Sciatic nerve (tissue), 2 donors: ENCODE data around the gene ATAD1. TPM values are rescaled to one million over a fixed set of nuclear protein-coding genes. Genes with fewer than 3 reads are reported as not detected.
"Not testable (repeated sequence)": the region's sequence is repeated elsewhere in the genome, so short reads cannot be mapped to it uniquely, and the experiment has no call there.

Experiments
- ATAC-seq: fragments of 200-7000 bp; cut with Tn5 transposase; one replicate; pipeline ENCODE4 v1.9.1; 2020; ENCODE audit warnings: mild to moderate bottlenecking, moderate library complexity
- DNase-seq: peaks from one replicate; pipeline ENCODE4 v3.0.0-alpha.2; 2020; ENCODE audit warnings: low spot score
- intact Hi-C: fragments of 100-400 bp; cut with DNase I; formaldehyde crosslinking; loops from one replicate; pipeline ENCODE4 v1.14.2; 2022
- total RNA-seq: library from RNA; stranded (reverse); fragmentation: NEBNext Ultra II Directional; extraction: Animal tissue kit (Norgen Biotek cat#: 25700); gene quantifications from one replicate; pipeline ENCODE4 v1.2.1, GENCODE V29; 2021
- donor health status: DM: no; HTN: no; CAD: no.
- donor health status: DM: no; HTN: no; CAD: no.

ATAD1 gene
- total RNA-seq, 1 donor from 2014 or later: 59.5 TPM

GRCh38 chr10:87765666-87766376 lies 52.2 kb downstream of the ATAD1 start:
- DNase-seq (no peak), ATAC-seq (no peak)
- intact Hi-C loops: no loop called here

- intact Hi-C loops: no loop called here
- DNase-seq: no peak
- no peak for ATAC-seq
These were observed 53.7 kb downstream of the ATAD1 start for GRCh38 chr10:87764072-87764934.

GRCh38 chr10:87763086-87763861 lies 54.8 kb downstream of the ATAD1 start:
- intact Hi-C loops: no loop called here
- DNase-seq: no peak
- no peak for ATAC-seq

GRCh38 chr10:87761892-87762291 lies 56.1 kb downstream of the ATAD1 start:
- intact Hi-C loops: no loop called here
- ATAC-seq: no peak

GRCh38 chr10:87761153-87761552 lies 56.9 kb downstream of the ATAD1 start:
- intact Hi-C loops: no loop called here
- ATAC-seq (no peak), DNase-seq (no peak)

More at GRCh38 chr10:87761892-87762291, 56.1 kb downstream of the ATAD1 start:
- no peak for DNase-seq

GRCh38 chr10:87760195-87760905 lies 57.7 kb downstream of the ATAD1 start:
- ATAC-seq (no peak), DNase-seq (no peak)
- intact Hi-C loops: no loop called here

- intact Hi-C loops: no loop called here
- ATAC-seq (no peak), DNase-seq (no peak)
These were observed 58.5 kb downstream of the ATAD1 start for GRCh38 chr10:87759551-87759950.

- DNase-seq (no peak), ATAC-seq (no peak)
- intact Hi-C loops: no loop called here
These were observed 60.3 kb downstream of the ATAD1 start for GRCh38 chr10:87757685-87758084.

GRCh38 chr10:87753995-87754866 lies 63.8 kb downstream of the ATAD1 start:
- ATAC-seq (no peak), DNase-seq (no peak)
- intact Hi-C loops: no loop called here

- intact Hi-C loops: no loop called here
- ATAC-seq: no peak
- no peak for DNase-seq
These were observed 65.5 kb downstream of the ATAD1 start for GRCh38 chr10:87752566-87752965.

- intact Hi-C loops: no loop called here
- DNase-seq (no peak), ATAC-seq (no peak)
These were observed 66.8 kb downstream of the ATAD1 start for GRCh38 chr10:87751274-87751673.

- no peak for DNase-seq
- intact Hi-C loops: no loop called here
- no peak for ATAC-seq
These were observed 67.2 kb downstream of the ATAD1 start for GRCh38 chr10:87750817-87751216.

GRCh38 chr10:87750001-87750671 lies 67.9 kb downstream of the ATAD1 start:
- intact Hi-C loops: no loop called here
- DNase-seq: no peak
- ATAC-seq: no peak

GRCh38 chr10:87748244-87748643 lies 69.8 kb downstream of the ATAD1 start:
- DNase-seq, ATAC-seq, intact Hi-C loops: not testable (repeated sequence)

- intact Hi-C loops: no loop called here
- ATAC-seq (no peak), DNase-seq (no peak)
These were observed 71.1 kb downstream of the ATAD1 start for GRCh38 chr10:87746911-87747310.

GRCh38 chr10:87744606-87745005 lies 73.4 kb downstream of the ATAD1 start:
- DNase-seq: no peak

GRCh38 chr10:87742992-87743610 lies 74.9 kb downstream of the ATAD1 start:
- ATAC-seq, DNase-seq: not testable (repeated sequence)
- intact Hi-C loops: loop anchor here (5.0 kb wide), 1 partner anchor 211 kb away; no protein-coding TSS in a partner anchor

More at GRCh38 chr10:87744606-87745005, 73.4 kb downstream of the ATAD1 start:
- intact Hi-C loops: loop anchor here (5.0 kb wide), 1 partner anchor 212 kb away; no protein-coding TSS in a partner anchor
- ATAC-seq: no peak
